Colonic mucosa (tissue), 4 donors: ENCODE results near the gene VSIG2. TPM values are rescaled to one million over a fixed set of nuclear protein-coding genes. Genes with fewer than 3 reads are reported as not detected.
A peak's percentile ranks its signal among the peaks of the same experiment; 100 is the strongest.

ENCODE experiments used
- DNase-seq: peaks from one replicate; pipeline ENCODE4 v3.0.0-alpha.2; 2020
- H3K27ac ChIP-seq: fragments of 200-600 bp; one replicate; pipeline ENCODE4 v1.8.0; 2021
- H3K27me3 ChIP-seq: fragments of 200-600 bp; one replicate; pipeline ENCODE4 v1.8.0; 2021
- H3K36me3 ChIP-seq: fragments of 200-600 bp; one replicate; pipeline ENCODE4 v1.8.0; 2021
- H3K4me1 ChIP-seq: fragments of 200-600 bp; one replicate; pipeline ENCODE4 v1.8.0; 2021; ENCODE audit warnings: mild to moderate bottlenecking
- H3K4me3 ChIP-seq: fragments of 200-600 bp; one replicate; pipeline ENCODE4 v1.8.0; 2021
- H3K9ac ChIP-seq, 2 donors: one replicate each; pipeline ENCODE4 v1.7.0; 2013; ENCODE audit warnings: control low read depth in 2 of 2, low read depth in 2 of 2, low read length in 2 of 2
- H3K9me3 ChIP-seq: fragments of 200-600 bp; one replicate; pipeline ENCODE4 v1.8.0; 2021
- CTCF ChIP-seq: fragments of 200-600 bp; IDR thresholded peaks from one replicate; pipeline ENCODE4 v1.8.0; 2022; ENCODE audit warnings: antibody characterized with exemption, mild to moderate bottlenecking
- intact Hi-C: fragments of 100-400 bp; cut with DNase I; formaldehyde crosslinking; loops from one replicate; pipeline ENCODE4 v1.14.1; 2022
- total RNA-seq, 2 donors: library from RNA; stranded (reverse); fragmentation: NEBNext Ultra II Directional in 1 of 2; extraction: Animal tissue kit (Norgen Biotek cat#: 25700) in 1 of 2; gene quantifications; one replicate each; pipeline ENCODE4 v1.2.1, GENCODE V29; 2021
- donor health status: healthy.
- donor health status: DM: no; HTN: no; CAD: no.
- donor health status: DM: no; HTN: no; CAD: no.

VSIG2 gene
- total RNA-seq, 2 donors from 2014 or later, result 122 to 155 TPM

GRCh38 chr11:124759266-124760204 is 7.5 kb upstream of the VSIG2 start:
- Histone ChIP-seq H3K27me3 (peaks cover 19% of the 10 kb centered on the region), H3K4me3 (peak overlapping the region; percentile 17), H3K9ac (peak overlapping the region; percentile 7 to 26), H3K27ac (peak overlapping the region; percentile 45), H3K36me3 (no peaks in the 10 kb centered on the region), H3K9me3 (no peaks in the 10 kb centered on the region), H3K4me1 (peaks cover 7% of the 10 kb centered on the region)
- intact Hi-C loops, result loop anchor here (10.0 kb wide), 1 partner anchor 75 kb away; no protein-coding TSS in a partner anchor
- TF ChIP-seq CTCF, result no peak
- DNase-seq, result no peak

- Histone ChIP-seq H3K27me3 (peaks cover 19% of the 10 kb centered on the region), H3K4me3 (peak overlapping the region; percentile 17), H3K9ac (peak overlapping the region; percentile 0 to 7), H3K27ac (peak overlapping the region; percentile 45), H3K4me1 (peaks cover 7% of the 10 kb centered on the region), H3K9me3 (no peaks in the 10 kb centered on the region), H3K36me3 (no peaks in the 10 kb centered on the region)
- intact Hi-C loops, result no loop called here
- peak; percentile 82 for TF ChIP-seq CTCF
- peak; percentile 94 for DNase-seq
Measured at GRCh38 chr11:124758355-124759265, 6.6 kb upstream of the VSIG2 start.

- Histone ChIP-seq H3K27me3 (peaks cover 19% of the 10 kb centered on the region), H3K4me3 (no peak overlapping the region)
Measured at GRCh38 chr11:124757320-124757719, 5.3 kb upstream of the VSIG2 start.

GRCh38 chr11:124756753-124757227 is 4.7 kb upstream of the VSIG2 start:
- H3K27me3 ChIP-seq, result peaks cover 19% of the 10 kb centered on the region
- no peaks in the 10 kb centered on the region for H3K36me3 ChIP-seq
- H3K9me3 ChIP-seq, result no peaks in the 10 kb centered on the region
- peaks cover 7% of the 10 kb centered on the region for H3K4me1 ChIP-seq
- TF ChIP-seq CTCF, result no peak
- no peak overlapping the region for H3K9ac ChIP-seq
- no peak overlapping the region for H3K27ac ChIP-seq
- DNase-seq, result no peak
- intact Hi-C loops, result no loop called here
- H3K4me3 ChIP-seq, result no peak overlapping the region

More at GRCh38 chr11:124757320-124757719, 5.3 kb upstream of the VSIG2 start:
- Histone ChIP-seq H3K27ac (no peak overlapping the region), H3K9ac (no peak overlapping the region), H3K36me3 (no peaks in the 10 kb centered on the region), H3K9me3 (no peaks in the 10 kb centered on the region), H3K4me1 (peaks cover 7% of the 10 kb centered on the region)
- DNase-seq, result no peak
- no peak for TF ChIP-seq CTCF
- intact Hi-C loops, result no loop called here
